HFF-Myc (cell line): ENCODE results near the gene SCLY.
A peak's percentile ranks its signal among the peaks of the same experiment; 100 is the strongest.

Experiments used
- DNase-seq: peaks from one replicate; pipeline ENCODE4 v3.0.0-alpha.2; 2011; ENCODE audit warnings: low read depth; ENCODE audit errors: extremely low read depth
- H3K4me3 ChIP-seq: replicated peaks from 2 replicates; pipeline ENCODE4 v1.5.1; 2011; ENCODE audit warnings: low read depth, mild to moderate bottlenecking, control low read depth, low read length
- TF ChIP-seq, protein P1 (sequence below): IDR thresholded peaks from 2 replicates; pipeline ENCODE4 v1.5.1; 2012; ENCODE audit warnings: mild to moderate bottlenecking, low read depth, low read length, control low read depth; ENCODE audit errors: missing control alignments

The SCLY gene

DNA sequence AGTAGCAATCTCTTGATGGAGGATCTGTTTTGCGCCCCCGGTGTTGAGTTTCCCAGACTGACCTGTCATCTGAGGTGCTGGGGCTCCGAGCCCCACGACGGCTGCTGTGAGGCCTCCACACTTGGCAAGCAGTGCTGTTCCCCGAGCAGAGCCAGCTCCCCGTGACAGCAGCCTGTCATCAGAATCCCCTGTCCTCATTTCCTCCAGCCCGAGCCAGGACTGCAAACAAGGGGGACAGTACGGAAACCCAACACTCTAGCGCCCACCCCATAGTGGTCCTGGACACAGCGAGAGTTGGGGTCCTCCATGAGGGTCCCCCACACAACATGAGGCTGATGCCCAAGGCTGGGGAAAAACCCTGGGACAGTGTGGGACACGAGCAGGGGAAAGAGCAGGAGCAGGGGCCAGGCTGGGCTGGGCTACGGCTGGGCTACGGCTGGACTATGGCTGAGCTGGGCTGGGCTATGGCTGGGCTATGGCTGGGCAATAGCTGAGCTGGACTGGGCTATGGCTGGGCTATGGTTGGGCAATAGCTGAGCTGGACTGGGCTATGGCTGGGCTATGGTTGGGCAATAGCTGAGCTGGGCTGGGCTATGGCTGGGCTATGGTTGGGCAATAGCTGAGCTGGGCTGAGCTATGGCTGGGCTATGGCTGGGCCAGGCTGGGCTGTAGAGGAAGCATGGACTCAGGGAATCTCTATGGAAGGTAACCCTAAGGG is 76.2 kb downstream of the SCLY start:
- no peak overlapping the region for H3K4me3 ChIP-seq
- TF ChIP-seq, protein P1, sequence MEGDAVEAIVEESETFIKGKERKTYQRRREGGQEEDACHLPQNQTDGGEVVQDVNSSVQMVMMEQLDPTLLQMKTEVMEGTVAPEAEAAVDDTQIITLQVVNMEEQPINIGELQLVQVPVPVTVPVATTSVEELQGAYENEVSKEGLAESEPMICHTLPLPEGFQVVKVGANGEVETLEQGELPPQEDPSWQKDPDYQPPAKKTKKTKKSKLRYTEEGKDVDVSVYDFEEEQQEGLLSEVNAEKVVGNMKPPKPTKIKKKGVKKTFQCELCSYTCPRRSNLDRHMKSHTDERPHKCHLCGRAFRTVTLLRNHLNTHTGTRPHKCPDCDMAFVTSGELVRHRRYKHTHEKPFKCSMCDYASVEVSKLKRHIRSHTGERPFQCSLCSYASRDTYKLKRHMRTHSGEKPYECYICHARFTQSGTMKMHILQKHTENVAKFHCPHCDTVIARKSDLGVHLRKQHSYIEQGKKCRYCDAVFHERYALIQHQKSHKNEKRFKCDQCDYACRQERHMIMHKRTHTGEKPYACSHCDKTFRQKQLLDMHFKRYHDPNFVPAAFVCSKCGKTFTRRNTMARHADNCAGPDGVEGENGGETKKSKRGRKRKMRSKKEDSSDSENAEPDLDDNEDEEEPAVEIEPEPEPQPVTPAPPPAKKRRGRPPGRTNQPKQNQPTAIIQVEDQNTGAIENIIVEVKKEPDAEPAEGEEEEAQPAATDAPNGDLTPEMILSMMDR, result no peak
- no peak for DNase-seq

DNA sequence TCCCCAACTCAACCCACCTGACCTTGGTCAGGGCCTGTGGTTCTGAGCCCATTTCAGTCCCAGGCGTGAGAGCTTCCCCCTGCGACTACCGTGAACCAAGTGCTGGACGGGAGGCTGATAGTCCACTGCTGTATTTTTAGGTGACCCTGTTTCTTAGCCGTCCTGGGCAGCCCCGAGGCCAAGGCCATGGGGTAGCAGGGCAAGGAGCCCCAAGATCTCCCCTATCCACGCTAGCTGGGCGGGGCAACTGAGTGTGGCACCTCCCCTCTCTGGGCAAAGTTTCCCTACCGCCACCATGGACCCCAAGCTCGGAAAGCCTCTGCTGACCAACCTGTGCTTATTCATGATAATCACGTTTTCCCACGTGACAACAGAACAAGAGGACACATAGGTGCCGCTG is 77.1 kb downstream of the SCLY start:
- no peak for DNase-seq
- TF ChIP-seq, protein P1, result no peak
- H3K4me3 ChIP-seq, result no peak overlapping the region

DNA sequence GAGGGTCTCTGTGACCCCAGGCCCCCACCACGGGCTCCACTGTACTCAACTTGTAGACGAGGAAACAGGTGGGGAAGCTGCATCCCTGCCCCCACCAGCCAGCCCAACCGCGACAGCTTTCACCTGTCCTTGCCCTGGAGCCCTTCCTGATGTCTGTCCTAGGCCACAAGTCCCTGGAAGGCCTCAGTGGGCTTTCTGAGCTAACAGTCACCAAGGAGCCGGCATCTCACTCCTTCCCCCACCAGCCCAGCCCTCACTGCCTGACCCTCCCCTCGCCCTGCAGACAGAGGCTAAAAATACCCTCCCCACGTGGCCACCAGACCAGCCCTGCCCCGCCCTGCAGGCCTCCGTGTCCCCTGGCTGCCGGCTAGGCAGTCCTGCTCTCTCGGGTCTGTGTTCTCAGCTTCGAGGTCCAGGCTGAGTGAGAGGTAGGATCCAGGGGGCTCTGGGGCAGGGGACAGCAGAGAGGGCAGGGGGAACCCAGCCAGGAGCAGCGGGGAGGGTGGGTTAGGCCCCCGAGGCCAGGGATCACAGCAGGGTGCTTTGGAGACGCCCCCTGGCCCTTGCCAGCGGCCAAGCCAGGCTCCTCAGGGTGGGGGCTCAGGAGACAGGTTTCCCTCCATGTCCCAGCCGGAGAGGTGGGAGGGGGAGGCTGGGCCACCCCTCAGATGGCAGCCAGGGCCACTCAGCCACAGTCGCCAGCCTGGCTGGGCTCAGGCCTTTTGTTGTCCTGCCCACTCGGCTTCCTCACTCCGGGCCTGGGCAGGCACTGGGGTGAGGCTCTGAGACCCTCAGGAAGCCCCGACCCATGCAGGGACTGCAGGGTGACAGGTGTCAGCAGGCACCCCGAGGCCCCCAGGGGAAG is 77.8 kb downstream of the SCLY start, which contains the start of gene KLHL30:
TSS of gene KLHL30 (plus strand) at position 338 of the 865 bp plus-strand sequence. CDS start 2,087 bp downstream, outside the sequence.
- TF ChIP-seq, protein P1, result no peak
- DNase-seq, result no peak
- no peak within 1 kb of the TSS for H3K4me3 ChIP-seq

DNA sequence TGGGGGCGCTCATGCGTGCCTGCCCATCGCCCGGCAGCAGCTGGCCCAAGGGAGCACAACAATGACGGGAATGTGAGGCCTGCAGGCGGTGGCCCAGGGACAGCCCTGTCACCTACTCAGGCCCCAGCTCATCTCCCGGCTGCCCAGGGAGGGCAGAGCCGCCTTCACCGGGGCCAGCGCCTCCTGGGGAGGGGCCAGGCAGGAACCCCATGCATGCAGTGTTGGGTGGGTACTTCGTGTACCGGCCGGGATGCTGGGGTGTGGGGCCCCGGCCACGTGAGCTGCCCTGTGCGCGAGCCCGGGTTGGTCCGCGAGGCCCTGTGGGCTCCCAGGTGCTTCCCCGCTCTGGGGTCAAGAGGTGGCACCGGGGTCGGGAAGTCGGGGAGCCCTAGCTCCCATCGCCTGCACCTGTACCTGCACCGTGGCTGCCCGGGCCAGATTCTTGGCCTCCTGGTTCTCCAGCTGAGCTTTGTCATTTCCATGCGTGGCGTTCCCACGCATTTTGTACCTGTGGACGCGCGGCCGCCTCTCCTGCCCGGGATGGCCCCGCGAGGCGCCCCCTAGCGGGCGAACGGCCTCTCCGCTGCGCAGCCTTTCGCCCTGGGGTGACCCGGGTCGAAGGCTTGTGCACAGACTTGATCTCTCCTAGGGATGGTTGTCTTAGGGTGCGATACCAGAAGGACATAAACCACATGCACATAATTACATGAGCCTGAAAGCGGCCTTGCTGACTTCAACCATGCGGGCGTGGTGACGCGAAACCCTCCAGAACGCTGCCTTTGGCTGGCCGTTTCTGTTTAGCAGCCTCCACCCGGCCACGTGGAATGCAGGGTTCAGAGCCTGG is 78.6 kb downstream of the SCLY start:
- TF ChIP-seq, protein P1, result peak; percentile 68
- no peak for DNase-seq
- H3K4me3 ChIP-seq, result no peak overlapping the region

DNA sequence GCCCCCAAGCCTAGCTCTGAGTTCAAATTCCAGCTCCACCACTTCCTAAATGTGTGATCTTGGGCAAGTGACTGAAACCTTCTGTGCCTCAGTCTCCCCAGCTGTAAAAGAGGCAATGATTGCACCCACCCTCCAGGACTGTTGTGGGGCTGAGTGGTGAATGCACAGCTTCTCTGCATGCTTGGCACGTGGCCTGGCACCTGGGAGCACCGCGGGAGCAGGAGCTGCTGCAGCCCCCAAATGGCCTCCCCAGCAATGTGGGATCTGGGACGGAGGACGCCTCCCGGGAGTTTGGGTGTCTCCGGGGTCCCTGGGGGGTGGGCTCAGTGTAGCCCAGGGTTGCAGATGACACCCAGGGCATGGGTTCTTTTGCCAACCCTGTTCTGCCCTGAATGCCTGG is 79.2 kb downstream of the SCLY start:
- TF ChIP-seq, protein P1, result no peak
- no peak for DNase-seq
- H3K4me3 ChIP-seq, result no peak overlapping the region
